HL-60 (cell line): ENCODE data around the gene TNIP1.

Experiments used
- DNase-seq, 2 experiments: peaks; one replicate each; pipeline ENCODE4 v3.0.0-alpha.2; 2010 to 2020; ENCODE audit warnings: low read depth in 1 of 2, low spot score in 1 of 2
- H3K27ac ChIP-seq: fragments of 250-450 bp; sonication (Bioruptor Pico); replicated peaks from 2 replicates; pipeline ENCODE4 v1.5.1; 2020; ENCODE audit warnings: mild to moderate bottlenecking, moderate library complexity
- H3K27me3 ChIP-seq: fragments of 250-450 bp; sonication (Bioruptor Pico); 2 replicates; pipeline ENCODE4 v1.5.1; 2021; ENCODE audit warnings: mild to moderate bottlenecking, moderate library complexity; ENCODE audit not compliant: insufficient read depth, poor library complexity, severe bottlenecking
- H3K4me3 ChIP-seq: replicated peaks from 2 replicates; pipeline ENCODE4 v1.5.1; 2011; ENCODE audit warnings: mild to moderate bottlenecking, control low read depth, low read length; ENCODE audit not compliant: insufficient read depth
- GABPA ChIP-seq: IDR thresholded peaks from 2 replicates; pipeline ENCODE4 v1.6.1; 2012; ENCODE audit warnings: low read depth
- POLR2AphosphoS5 ChIP-seq: IDR thresholded peaks from 2 replicates; pipeline ENCODE4 v1.6.1; 2012; ENCODE audit warnings: low read depth
- REST ChIP-seq: IDR thresholded peaks from 2 replicates; pipeline ENCODE4 v1.6.1; 2012; ENCODE audit warnings: low read depth; ENCODE audit not compliant: insufficient replicate concordance
- SPI1 ChIP-seq: IDR thresholded peaks from 2 replicates; pipeline ENCODE4 v1.6.1; 2012; ENCODE audit warnings: low read depth, mild to moderate bottlenecking, borderline replicate concordance
- TF ChIP-seq, protein P1 (sequence below): IDR thresholded peaks from one replicate; pipeline ENCODE4 v1.5.1; 2011; ENCODE audit warnings: low read length, control low read depth, inconsistent platforms; ENCODE audit not compliant: insufficient read depth

The TNIP1 gene

GRCh38 chr5:151008906-151009305 lies 71.9 kb downstream of the TNIP1 start:
- H3K27ac ChIP-seq: no peak overlapping the region
- no peaks in the 10 kb centered on the region for H3K27me3 ChIP-seq
- DNase-seq: no peak
- TF ChIP-seq REST (no peak), POLR2AphosphoS5 (no peak), GABPA (no peak), SPI1 (no peak)
- TF ChIP-seq, protein P1, sequence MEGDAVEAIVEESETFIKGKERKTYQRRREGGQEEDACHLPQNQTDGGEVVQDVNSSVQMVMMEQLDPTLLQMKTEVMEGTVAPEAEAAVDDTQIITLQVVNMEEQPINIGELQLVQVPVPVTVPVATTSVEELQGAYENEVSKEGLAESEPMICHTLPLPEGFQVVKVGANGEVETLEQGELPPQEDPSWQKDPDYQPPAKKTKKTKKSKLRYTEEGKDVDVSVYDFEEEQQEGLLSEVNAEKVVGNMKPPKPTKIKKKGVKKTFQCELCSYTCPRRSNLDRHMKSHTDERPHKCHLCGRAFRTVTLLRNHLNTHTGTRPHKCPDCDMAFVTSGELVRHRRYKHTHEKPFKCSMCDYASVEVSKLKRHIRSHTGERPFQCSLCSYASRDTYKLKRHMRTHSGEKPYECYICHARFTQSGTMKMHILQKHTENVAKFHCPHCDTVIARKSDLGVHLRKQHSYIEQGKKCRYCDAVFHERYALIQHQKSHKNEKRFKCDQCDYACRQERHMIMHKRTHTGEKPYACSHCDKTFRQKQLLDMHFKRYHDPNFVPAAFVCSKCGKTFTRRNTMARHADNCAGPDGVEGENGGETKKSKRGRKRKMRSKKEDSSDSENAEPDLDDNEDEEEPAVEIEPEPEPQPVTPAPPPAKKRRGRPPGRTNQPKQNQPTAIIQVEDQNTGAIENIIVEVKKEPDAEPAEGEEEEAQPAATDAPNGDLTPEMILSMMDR: no peak
- H3K4me3 ChIP-seq: no peak overlapping the region

DNA sequence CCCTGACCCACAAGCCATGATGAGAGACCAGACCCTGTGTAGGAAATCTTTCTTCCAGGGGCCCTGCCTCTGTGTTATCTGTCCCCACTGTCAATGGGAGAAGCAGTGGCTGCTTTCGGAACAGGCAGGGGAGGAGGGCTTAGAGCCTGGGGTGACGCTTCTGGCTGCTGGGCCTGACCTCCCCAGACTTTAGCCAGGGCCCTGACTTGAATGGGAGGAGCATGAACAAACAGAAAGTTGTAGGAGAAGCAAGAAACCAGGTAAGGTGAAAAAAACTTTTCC lies 72.7 kb downstream of the TNIP1 start:
- H3K4me3 ChIP-seq: no peak overlapping the region
- TF ChIP-seq SPI1 (no peak), REST (no peak), POLR2AphosphoS5 (no peak)
- TF ChIP-seq, protein P1: no peak
- no peaks in the 10 kb centered on the region for H3K27me3 ChIP-seq
- DNase-seq: no peak
- H3K27ac ChIP-seq: no peak overlapping the region

- Histone ChIP-seq H3K4me3 (no peak overlapping the region), H3K27ac (no peak overlapping the region), H3K27me3 (no peaks in the 10 kb centered on the region)
- TF ChIP-seq, protein P1: no peak
- TF ChIP-seq GABPA (no peak), REST (no peak), SPI1 (no peak), POLR2AphosphoS5 (no peak)
- no peak for DNase-seq
Measured at GRCh38 chr5:151007430-151008209, 73.2 kb downstream of the TNIP1 start.
